ENCODE measurements around the gene YBX3. TPM values are rescaled to one million over a fixed set of nuclear protein-coding genes. Genes with fewer than 3 reads are reported as not detected.

The YBX3 gene
- polyA plus RNA-seq, 1 donor (not counting 4 experiments of a cell fraction or from before 2014, with no cell fraction given), result 170 TPM

DNA sequence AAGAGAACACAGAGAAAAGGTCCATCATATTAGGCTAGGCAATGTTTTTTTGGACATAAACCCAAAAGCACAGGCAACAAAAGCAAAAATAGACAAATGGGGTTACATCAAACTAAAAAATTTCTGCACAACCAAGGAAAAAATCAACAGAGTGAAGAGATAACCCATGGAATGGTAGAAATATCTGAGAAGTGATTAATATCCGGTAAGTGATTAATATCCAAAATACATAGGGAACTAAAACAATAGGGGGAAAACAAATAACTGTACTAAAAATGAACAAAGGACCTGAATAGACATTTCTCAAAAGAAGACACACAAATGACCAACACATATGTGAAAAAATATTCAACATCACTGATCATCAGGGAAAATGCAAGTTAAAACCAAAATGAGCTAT, 53.6 kb downstream of the YBX3 start:
- dilution Hi-C loops (cut with MboI; ENCODE audit: extremely low pct_ligation_motif_present, low sequenced_read_pairs), result no loop called here
- FAIRE-seq (no peak), DNase-seq (ENCODE audit: low read depth, low spot score) (no peak)
- H3K4me1 ChIP-seq (ENCODE audit: control insufficient read depth, extremely low read depth, insufficient read depth, low read length), result peaks cover 10% of the 10 kb centered on the region
- no peak overlapping the region for H3K4me2 ChIP-seq (ENCODE audit: control insufficient read depth, extremely low read depth, insufficient read depth, low read depth, low read length)
- H3K36me3 ChIP-seq (ENCODE audit: control insufficient read depth in 2 of 2, extremely low read depth in 1 of 2, insufficient read depth in 2 of 2, low read length in 2 of 2), result no peaks in the 10 kb centered on the region
- no peaks in the 10 kb centered on the region for H3K9me1 ChIP-seq (ENCODE audit: control insufficient read depth, extremely low read depth, insufficient read depth, low read length)
- H2AFZ ChIP-seq (ENCODE audit: control insufficient read depth, low read length), result no peak overlapping the region
- no peak overlapping the region for H3K27ac ChIP-seq (ENCODE audit: control insufficient read depth, insufficient read depth, low read length)
- H3K9ac ChIP-seq (ENCODE audit: control insufficient read depth, extremely low read depth, insufficient read depth, low read length), result no peak overlapping the region
- TF ChIP-seq EZH2 (IDR thresholded peaks at IDR 0.05; ENCODE audit: low read length) (no peak), CTCF (optimal IDR thresholded peaks at IDR 0.05 in 1 of 3, IDR thresholded peaks at IDR 0.05 in 1 of 3, conservative IDR thresholded peaks at IDR 0.05 in 1 of 3; ENCODE audit: extremely low read depth in 1 of 3, insufficient read depth in 2 of 3, low read length in 3 of 3) (no peak)
- no peaks in the 10 kb centered on the region for H3K27me3 ChIP-seq (ENCODE audit: control insufficient read depth, extremely low read depth, insufficient read depth, low read length)
- no peaks in the 10 kb centered on the region for H3K9me3 ChIP-seq (ENCODE audit: control insufficient read depth, low read depth, low read length)
- H3K79me2 ChIP-seq (ENCODE audit: control insufficient read depth, insufficient read depth, low read length), result peaks cover 2% of the 10 kb centered on the region
- H3K4me3 ChIP-seq (ENCODE audit: control insufficient read depth in 2 of 3, extremely low read depth in 1 of 3, insufficient read depth in 2 of 3, low read depth in 1 of 3, low read length in 3 of 3), result no peak overlapping the region
- no peaks in the 10 kb centered on the region for H4K20me1 ChIP-seq (ENCODE audit: control insufficient read depth, extremely low read depth, insufficient read depth, low read length)

DNA sequence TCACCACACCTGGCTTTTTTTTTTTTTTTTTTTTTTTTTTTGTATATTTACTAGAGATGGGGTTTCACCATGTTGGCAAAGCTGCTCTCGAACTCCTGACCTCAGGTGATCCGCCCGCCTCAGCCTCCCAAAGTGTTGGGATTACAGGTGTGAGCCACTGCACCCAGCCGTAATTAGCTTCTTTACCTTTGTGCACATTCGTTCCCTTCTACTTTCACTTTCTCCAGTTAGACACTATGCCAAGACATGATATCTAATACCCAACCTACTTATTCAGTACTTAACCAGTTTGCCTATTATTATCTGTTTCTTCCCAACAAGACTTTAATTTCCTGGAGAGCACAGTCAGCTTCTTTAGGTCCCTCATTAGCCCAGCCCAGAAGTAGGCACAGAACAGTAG, 54.6 kb downstream of the YBX3 start:
- no peak for TF ChIP-seq EZH2 (IDR thresholded peaks at IDR 0.05; ENCODE audit: low read length)
- TF ChIP-seq CTCF (optimal IDR thresholded peaks at IDR 0.05 in 1 of 3, IDR thresholded peaks at IDR 0.05 in 1 of 3, conservative IDR thresholded peaks at IDR 0.05 in 1 of 3; ENCODE audit: extremely low read depth in 1 of 3, insufficient read depth in 2 of 3, low read length in 3 of 3), result no peak
- H3K4me1 ChIP-seq (ENCODE audit: control insufficient read depth, extremely low read depth, insufficient read depth, low read length), result peaks cover 8% of the 10 kb centered on the region
- H3K4me2 ChIP-seq (ENCODE audit: control insufficient read depth, extremely low read depth, insufficient read depth, low read depth, low read length), result peak overlapping the region; percentile 56
- no peak overlapping the region for H3K9ac ChIP-seq (ENCODE audit: control insufficient read depth, extremely low read depth, insufficient read depth, low read length)
- no peaks in the 10 kb centered on the region for H3K9me3 ChIP-seq (ENCODE audit: control insufficient read depth, low read depth, low read length)
- H3K79me2 ChIP-seq (ENCODE audit: control insufficient read depth, insufficient read depth, low read length), result peaks cover 2% of the 10 kb centered on the region
- peak overlapping the region in 1 of 3 experiments; percentile 31 for H3K4me3 ChIP-seq (ENCODE audit: control insufficient read depth in 2 of 3, extremely low read depth in 1 of 3, insufficient read depth in 2 of 3, low read depth in 1 of 3, low read length in 3 of 3)
- no peaks in the 10 kb centered on the region for H3K27me3 ChIP-seq (ENCODE audit: control insufficient read depth, extremely low read depth, insufficient read depth, low read length)
- peak; percentile 41 for FAIRE-seq
- H3K27ac ChIP-seq (ENCODE audit: control insufficient read depth, insufficient read depth, low read length), result no peak overlapping the region
- H3K36me3 ChIP-seq (ENCODE audit: control insufficient read depth in 2 of 2, extremely low read depth in 1 of 2, insufficient read depth in 2 of 2, low read length in 2 of 2), result no peaks in the 10 kb centered on the region
- no peak for DNase-seq (ENCODE audit: low read depth, low spot score)
- H4K20me1 ChIP-seq (ENCODE audit: control insufficient read depth, extremely low read depth, insufficient read depth, low read length), result no peaks in the 10 kb centered on the region
- peak overlapping the region; percentile 54 for H2AFZ ChIP-seq (ENCODE audit: control insufficient read depth, low read length)
- dilution Hi-C loops (cut with MboI; ENCODE audit: extremely low pct_ligation_motif_present, low sequenced_read_pairs), result no loop called here
- H3K9me1 ChIP-seq (ENCODE audit: control insufficient read depth, extremely low read depth, insufficient read depth, low read length), result no peaks in the 10 kb centered on the region
